ENCODE data around the gene FNIP2.
"Not testable (repeated sequence)": the region's sequence is repeated elsewhere in the genome, so short reads cannot be mapped to it uniquely, and the experiment has no call there.

The FNIP2 gene

DNA sequence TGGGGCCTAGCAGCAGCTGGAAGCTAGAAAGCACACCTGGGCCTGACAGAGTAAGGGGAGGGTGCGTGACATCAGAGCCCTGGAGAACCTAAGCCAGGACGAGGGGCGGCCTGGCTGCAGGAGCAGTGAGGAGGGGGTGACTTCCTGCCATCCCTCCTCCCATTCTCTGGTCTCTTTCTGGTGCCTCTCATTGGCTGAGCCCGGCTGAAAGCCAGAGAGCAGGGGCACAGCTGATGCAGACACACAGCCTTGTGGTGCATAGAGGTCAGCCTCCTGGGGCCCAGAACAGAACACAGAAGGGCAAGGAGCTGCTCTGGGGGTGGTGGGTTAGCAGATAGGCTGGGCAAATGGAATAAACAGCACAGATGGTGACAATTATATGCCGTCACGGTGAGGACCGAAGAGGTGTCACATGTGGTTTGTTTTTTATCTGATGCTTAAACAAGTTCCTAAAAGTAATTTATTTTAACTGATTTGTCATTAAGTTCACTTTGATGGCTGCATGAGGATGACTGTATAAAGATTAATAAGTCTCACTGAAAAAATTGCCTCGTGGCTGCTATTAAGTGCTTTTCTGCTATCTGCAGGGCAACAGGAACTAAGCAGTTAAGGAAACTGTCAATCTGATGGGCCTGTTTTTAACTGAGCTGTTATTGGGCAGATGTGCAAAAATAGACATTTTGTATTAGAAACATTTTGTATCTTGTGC is 102.0 kb downstream of the FNIP2 start:
- DNase-seq (ENCODE audit: low read depth) = no peak

DNA sequence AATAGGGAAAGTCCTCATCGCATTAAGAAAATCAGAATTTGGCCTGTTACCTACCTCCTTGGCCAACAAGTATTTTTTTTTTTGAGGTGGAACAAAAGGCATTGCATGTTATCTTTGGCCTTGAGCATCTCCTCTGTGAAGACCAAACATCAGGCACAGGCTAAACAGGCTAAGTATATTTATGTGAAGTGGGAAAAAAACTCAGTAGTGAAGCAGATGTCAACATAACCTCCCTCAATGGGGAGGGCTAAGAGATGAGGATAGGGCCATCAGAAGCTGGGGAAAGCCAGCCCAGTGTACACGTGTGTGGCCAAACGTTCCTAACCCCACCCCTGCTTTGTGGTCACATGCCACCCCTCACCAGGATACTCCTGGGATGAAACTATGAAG is 102.5 kb downstream of the FNIP2 start:
- peak; percentile 18 for DNase-seq (ENCODE audit: low read depth)

DNA sequence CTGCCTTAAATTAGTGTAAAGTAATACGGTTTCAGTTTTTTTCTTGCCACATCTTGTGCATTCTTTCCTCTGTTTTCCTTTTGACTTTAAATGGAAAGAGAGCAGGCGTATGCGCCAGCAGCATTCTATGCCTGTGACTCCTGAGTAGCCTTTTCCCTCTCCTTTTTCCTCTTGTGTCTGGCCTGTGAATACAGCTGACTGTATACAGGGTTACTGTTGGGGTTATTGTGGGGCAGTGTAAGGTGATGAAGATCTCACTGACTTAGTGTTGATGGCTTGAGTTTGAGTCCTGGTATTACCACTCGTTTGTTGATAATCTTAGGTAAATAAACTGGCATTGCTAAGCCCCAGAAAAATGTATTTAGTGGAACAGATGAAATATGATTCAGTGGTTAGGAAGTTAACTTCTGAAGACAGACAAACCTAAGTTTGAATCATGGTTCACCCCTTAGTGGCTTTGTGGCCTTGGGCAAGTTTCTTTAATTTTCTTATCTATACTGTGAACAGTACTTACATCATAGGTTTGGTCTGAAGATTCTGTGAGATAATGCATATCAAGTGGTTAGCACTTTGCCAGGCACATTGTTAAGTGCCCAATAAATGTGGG is 105.1 kb downstream of the FNIP2 start:
- DNase-seq (ENCODE audit: low read depth) = peak; percentile 99

GRCh38 chr4:158875026-158875425 is 106.2 kb downstream of the FNIP2 start:
- DNase-seq (ENCODE audit: low read depth) = no peak

GRCh38 chr4:158875455-158875854 is 106.6 kb downstream of the FNIP2 start:
- no peak for DNase-seq (ENCODE audit: low read depth)

- DNase-seq (ENCODE audit: low read depth) = no peak
Measured at GRCh38 chr4:158877069-158877468, 108.2 kb downstream of the FNIP2 start.

- DNase-seq (ENCODE audit: low read depth) = not testable (repeated sequence)
Measured at GRCh38 chr4:158882142-158882541, 113.3 kb downstream of the FNIP2 start.

GRCh38 chr4:158884280-158884679 is 115.5 kb downstream of the FNIP2 start:
- peak; percentile 34 for DNase-seq (ENCODE audit: low read depth)

- DNase-seq (ENCODE audit: low read depth) = no peak
Measured at GRCh38 chr4:158885564-158885963, 116.7 kb downstream of the FNIP2 start.

DNA sequence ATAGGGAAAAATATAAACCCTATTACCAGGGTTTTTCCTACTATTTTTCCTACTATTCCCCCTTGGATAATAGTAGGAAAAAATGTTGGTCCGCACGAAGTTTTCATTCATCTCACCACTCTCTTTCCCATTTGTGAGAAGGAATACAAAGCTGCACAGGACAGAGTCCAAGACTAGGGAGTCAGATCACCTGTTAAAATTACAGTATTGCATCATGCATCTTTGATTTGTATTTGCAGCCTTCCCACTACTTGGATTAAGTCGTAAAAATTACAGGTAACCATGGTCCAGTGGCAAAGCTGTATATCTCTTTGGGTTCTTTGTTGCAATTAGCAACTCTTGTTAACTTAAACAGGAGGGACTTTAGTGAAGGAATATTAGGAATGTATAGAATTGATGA is 121.5 kb downstream of the FNIP2 start:
- DNase-seq (ENCODE audit: low read depth) = no peak

DNA sequence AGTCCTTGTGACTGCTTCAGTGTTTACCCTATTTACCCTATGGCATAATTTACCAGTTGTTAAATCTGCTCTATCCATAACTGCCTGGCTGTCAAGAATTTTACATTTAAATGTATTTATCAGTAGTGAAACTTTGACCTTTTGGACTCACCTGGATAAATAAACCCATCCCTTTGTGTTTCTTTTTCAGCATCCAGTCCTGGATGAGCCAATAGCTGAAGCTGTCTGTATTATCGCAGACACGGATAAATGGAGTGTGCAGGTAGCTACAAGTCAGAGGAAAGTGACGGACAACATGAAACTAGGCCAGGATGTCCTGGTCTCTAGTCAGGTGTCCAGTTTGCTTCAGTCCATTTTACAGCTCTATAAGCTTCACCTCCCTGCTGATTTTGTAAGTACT is 122.4 kb downstream of the FNIP2 start:
- no peak for DNase-seq (ENCODE audit: low read depth)

GRCh38 chr4:158894826-158895225 is 126.0 kb downstream of the FNIP2 start:
- no peak for DNase-seq (ENCODE audit: low read depth)

GRCh38 chr4:158895797-158896576 is 127.2 kb downstream of the FNIP2 start:
- DNase-seq (ENCODE audit: low read depth) = peak; percentile 63

DNA sequence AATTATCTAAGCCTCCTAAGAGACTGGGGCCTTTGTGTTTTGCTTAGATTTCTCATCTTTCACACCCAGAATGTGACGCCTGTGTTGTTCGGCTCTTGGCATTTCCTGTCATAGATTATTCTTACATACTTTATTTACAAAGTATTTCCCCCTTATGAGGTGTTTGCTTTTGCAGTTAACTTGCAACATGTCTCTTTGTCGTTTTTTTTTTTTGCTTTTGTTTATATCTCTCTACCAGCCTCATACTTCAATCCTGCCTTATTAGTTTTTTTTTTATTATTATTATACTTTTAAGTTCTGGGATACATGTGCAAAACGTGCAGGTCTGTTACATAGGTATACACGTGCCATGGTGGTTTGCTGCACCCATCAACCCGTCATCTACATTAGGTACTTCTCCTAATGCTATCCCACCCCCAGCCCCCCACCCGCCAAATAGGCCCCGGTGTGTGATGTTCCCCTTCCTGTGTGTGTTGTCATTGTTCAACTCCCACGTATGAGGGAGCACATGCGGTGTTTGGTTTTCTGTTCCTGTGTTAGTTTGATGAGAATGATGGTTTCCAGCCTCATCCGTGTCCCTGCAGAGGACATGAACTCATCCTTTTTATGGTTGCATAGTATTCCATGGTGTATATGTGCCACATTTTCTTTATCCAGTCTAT is 127.9 kb downstream of the FNIP2 start:
- peak; percentile 71 for DNase-seq (ENCODE audit: low read depth)

DNA sequence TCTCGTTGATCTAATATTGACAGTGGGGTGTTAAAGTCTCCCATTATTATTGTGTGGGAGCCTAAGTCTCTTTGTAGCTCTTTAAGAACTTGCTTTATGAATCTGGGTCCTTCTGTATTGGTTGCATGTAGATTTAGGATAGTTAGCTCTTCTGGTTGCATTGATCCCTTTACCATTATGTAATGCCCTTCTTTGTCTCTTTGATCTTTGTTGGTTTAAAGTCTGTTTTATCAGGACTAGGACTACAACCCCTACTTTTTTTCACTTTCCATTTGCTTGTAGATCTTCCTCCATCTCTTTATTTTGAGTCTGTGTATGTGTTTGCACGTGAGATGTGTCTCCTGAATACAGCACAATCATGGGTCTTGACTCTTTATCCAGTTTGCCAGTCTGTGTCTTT is 131.6 kb downstream of the FNIP2 start:
- DNase-seq (ENCODE audit: low read depth) = not testable (repeated sequence)

DNA sequence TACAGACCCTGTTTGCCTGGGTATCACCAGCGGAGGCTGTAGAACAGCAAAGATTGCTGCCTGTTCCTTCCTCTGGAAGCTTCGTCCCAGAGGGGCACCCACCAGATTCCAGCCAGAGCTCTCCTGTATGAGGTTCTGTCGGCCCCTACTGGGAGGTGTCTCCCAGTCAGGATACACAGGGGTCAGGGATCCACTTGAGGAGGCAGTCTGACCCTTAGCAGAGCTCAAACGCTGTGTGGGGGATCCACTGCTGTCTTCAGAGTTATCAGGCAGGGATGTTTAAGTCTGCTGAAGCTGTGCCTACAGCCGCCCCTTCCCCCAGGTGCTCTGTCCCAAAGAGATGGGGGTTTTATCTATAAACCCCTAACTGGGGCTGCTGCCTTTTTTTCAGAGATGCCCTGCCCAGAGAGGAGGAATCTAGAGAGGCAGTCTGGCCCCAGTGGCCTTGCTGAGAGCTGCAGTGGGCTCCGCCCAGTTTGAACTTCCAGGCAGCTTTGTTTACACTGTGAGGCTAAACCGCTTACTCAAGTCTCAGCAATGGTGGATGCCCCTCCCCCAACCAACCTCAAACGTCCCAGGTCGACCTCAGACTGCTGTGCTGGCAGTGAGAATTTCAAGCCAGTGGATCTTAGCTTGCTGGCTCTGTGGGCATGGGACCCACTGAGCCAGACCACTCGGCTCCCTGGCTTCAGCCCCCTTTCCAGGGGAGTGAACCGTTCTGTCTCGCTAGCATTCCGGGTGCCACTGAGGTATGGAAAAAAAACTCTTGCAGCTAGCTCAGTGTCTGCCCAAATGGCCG is 133.7 kb downstream of the FNIP2 start:
- DNase-seq (ENCODE audit: low read depth) = peak; percentile 96

GRCh38 chr4:158903079-158903456 is 134.2 kb downstream of the FNIP2 start:
- DNase-seq (ENCODE audit: low read depth) = no peak

- DNase-seq (ENCODE audit: low read depth) = peak; percentile 43
Measured at GRCh38 chr4:158903472-158904043, 134.7 kb downstream of the FNIP2 start.

GRCh38 chr4:158904815-158905214 is 136.0 kb downstream of the FNIP2 start:
- no peak for DNase-seq (ENCODE audit: low read depth)

DNA sequence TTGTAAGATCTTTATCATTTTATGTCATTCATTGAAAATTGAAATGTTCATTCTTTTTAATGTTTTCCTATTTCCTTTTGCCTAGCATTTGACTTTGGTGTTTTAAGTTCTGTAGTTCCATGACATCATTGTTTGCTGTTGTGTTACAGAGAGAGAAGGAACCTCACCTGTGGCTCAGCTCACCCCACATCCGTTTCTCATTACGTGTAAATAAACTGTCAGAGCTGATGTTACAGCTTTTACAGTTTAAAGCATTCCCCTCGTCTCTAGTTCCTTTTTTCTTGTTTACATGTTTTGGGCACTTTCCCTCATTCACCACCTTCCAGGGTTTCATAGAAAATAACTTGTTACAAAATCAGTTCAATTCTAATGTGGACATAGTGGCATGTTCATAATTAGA is 137.2 kb downstream of the FNIP2 start:
- DNase-seq (ENCODE audit: low read depth) = no peak

GRCh38 chr4:158912390-158912789 is 143.6 kb downstream of the FNIP2 start:
- DNase-seq (ENCODE audit: low read depth) = no peak
